Activated B cell treated with CpG ODN at 0.5 μM for 24 hours (primary cell): ENCODE results near the gene CYP3A7. TPM values are rescaled to one million over a fixed set of nuclear protein-coding genes. Genes with fewer than 3 reads are reported as not detected.
"Not testable (repeated sequence)": the region's sequence is repeated elsewhere in the genome, so short reads cannot be mapped to it uniquely, and the experiment has no call there.

Source experiments
- ATAC-seq: fragments of 200-7000 bp; cut with Tn5 transposase; one replicate; pipeline ENCODE4 v1.10.0; 2021; ENCODE audit warnings: low read depth, mild to moderate bottlenecking, moderate library complexity
- CTCF ChIA-PET: fragments of 350-600 bp; sonication (Branson Sonifier 250); formaldehyde crosslinking; loops from one replicate; lab custom pipeline; 2021; ENCODE audit warnings: antibody characterized with exemption; lab: Charles Lee
- POLR2A ChIA-PET: fragments of 350-600 bp; sonication (Branson Sonifier 250); formaldehyde crosslinking; loops from one replicate; lab custom pipeline; 2021; ENCODE audit warnings: antibody characterized with exemption; lab: Charles Lee
- DNase-seq: peaks from one replicate; pipeline ENCODE4 v3.0.0; 2022
- H3K27ac Mint-ChIP-seq: one replicate; pipeline ENCODE4 v1.8.0; 2020; ENCODE audit warnings: mixed read lengths
- H3K27me3 Mint-ChIP-seq: one replicate; pipeline ENCODE4 v1.8.0; 2021; ENCODE audit warnings: mixed read lengths
- H3K36me3 Mint-ChIP-seq: one replicate; pipeline ENCODE4 v1.8.0; 2021; ENCODE audit warnings: low read depth, mixed read lengths
- H3K4me1 Mint-ChIP-seq: one replicate; pipeline ENCODE4 v1.8.0; 2021; ENCODE audit warnings: mixed read lengths
- H3K4me3 Mint-ChIP-seq: one replicate; pipeline ENCODE4 v1.8.0; 2020; ENCODE audit warnings: mild to moderate bottlenecking, mixed read lengths
- H3K9me3 Mint-ChIP-seq: one replicate; pipeline ENCODE4 v1.8.0; 2020; ENCODE audit warnings: mixed read lengths
- intact Hi-C: fragments of 100-400 bp; cut with micrococcal nuclease; formaldehyde crosslinking; loops from one replicate; pipeline ENCODE4 v1.15.1; 2024
- total RNA-seq: library from RNA; stranded (reverse); gene quantifications from 2 replicates; pipeline ENCODE4 v1.2.3, GENCODE V29; 2022
- TF ChIP-seq, protein P1 (sequence below): fragments of 200-600 bp; IDR thresholded peaks from one replicate; pipeline ENCODE4 v1.8.0; 2022; ENCODE audit warnings: antibody characterized with exemption, mild to moderate bottlenecking

The CYP3A7 gene
- total RNA-seq, 1 donor from 2014 or later = not detected

DNA sequence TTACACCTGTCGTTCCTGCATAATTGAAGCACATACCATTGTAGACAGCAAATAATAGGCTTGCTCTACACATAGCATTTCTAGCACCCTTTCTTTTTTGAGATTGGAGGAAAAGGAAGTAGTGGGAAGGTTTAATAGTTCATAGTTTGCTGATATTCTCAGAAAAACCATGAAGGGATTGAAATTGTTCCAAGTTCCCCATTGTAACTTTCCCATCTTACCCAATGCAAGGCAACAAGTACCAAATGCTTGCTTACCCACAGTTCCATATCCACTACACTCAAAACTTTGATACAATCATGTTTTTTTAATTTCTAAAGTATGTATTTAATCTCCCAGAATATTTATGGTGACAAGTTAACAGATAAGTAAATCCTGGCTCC is 69.0 kb downstream of the CYP3A7 start:
- ChIA-PET POLR2A (no interaction called here), CTCF (no interaction called here)
- H3K4me1 Mint-ChIP-seq = no peaks in the 10 kb centered on the region
- H3K36me3 Mint-ChIP-seq = peaks cover 25% of the 10 kb centered on the region
- H3K27me3 Mint-ChIP-seq = no peaks in the 10 kb centered on the region
- ATAC-seq (no peak), DNase-seq (no peak)
- H3K9me3 Mint-ChIP-seq = no peaks in the 10 kb centered on the region
- no peak overlapping the region for H3K4me3 Mint-ChIP-seq
- TF ChIP-seq, protein P1, sequence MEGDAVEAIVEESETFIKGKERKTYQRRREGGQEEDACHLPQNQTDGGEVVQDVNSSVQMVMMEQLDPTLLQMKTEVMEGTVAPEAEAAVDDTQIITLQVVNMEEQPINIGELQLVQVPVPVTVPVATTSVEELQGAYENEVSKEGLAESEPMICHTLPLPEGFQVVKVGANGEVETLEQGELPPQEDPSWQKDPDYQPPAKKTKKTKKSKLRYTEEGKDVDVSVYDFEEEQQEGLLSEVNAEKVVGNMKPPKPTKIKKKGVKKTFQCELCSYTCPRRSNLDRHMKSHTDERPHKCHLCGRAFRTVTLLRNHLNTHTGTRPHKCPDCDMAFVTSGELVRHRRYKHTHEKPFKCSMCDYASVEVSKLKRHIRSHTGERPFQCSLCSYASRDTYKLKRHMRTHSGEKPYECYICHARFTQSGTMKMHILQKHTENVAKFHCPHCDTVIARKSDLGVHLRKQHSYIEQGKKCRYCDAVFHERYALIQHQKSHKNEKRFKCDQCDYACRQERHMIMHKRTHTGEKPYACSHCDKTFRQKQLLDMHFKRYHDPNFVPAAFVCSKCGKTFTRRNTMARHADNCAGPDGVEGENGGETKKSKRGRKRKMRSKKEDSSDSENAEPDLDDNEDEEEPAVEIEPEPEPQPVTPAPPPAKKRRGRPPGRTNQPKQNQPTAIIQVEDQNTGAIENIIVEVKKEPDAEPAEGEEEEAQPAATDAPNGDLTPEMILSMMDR = no peak
- intact Hi-C loops = no loop called here
- H3K27ac Mint-ChIP-seq = no peak overlapping the region

DNA sequence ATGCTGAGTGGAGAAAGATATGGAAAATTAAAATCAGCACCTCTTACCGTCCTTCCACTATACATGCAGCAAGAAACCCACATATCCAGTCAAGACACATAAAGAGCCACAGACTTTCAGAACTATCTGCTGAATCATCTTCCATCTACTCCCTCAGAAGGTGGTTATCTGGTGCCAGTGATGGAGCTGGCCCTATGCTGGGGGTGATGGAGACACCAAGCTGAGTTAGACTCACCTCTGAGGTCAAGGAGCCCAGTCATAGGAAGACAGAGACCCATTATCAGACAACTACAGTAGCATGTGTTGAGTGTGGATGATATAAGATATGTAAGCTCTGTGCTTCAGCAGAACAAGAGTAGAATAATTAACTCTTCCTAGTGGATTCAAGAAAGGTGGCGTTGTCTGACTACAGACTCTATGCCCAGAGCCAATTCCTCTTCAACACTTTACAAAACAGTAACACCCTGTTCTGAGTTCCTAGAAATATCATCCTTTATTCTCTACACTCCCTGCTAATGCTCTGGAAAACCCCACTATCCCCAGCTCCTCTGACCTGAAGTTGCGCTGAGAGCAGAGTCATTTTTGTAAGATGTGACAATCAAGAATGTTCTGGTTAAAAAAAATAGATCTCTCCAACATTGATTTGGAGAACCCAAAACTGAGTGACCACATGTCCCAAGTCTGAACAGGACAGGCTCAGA is 69.5 kb downstream of the CYP3A7 start:
- no peak for DNase-seq
- no peaks in the 10 kb centered on the region for H3K9me3 Mint-ChIP-seq
- peaks cover 24% of the 10 kb centered on the region for H3K36me3 Mint-ChIP-seq
- no peaks in the 10 kb centered on the region for H3K4me1 Mint-ChIP-seq
- no peak for ATAC-seq
- H3K27me3 Mint-ChIP-seq = no peaks in the 10 kb centered on the region
- no peak overlapping the region for H3K27ac Mint-ChIP-seq
- CTCF ChIA-PET = no interaction called here
- H3K4me3 Mint-ChIP-seq = no peak overlapping the region
- POLR2A ChIA-PET = no interaction called here
- TF ChIP-seq, protein P1 = no peak
- intact Hi-C loops = no loop called here

DNA sequence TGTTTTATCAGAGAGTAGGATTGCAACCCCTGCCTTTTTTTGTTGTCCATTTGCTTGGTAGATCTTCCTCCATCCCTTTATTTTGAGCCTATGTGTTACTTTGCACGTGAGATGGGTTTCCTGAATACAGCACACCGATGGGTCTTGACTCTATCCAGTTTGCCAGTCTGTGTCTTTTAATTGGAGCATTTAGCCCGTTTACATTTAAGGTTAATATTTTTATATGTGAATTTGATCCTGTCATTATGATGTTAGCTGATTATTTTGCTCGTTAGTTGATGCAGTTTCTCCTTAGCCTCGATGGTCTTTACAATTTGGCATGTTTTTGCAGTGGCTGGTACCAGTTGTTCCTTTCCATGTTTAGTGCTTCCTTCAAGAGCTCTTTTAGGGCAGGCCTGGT is 77.1 kb downstream of the CYP3A7 start:
- POLR2A ChIA-PET, H3K27ac Mint-ChIP-seq, DNase-seq, H3K4me3 Mint-ChIP-seq, H3K4me1 Mint-ChIP-seq, H3K9me3 Mint-ChIP-seq, CTCF ChIA-PET, H3K27me3 Mint-ChIP-seq, ATAC-seq, intact Hi-C loops: not testable (repeated sequence)
- H3K36me3 Mint-ChIP-seq = peaks cover 13% of the 10 kb centered on the region

Other genes with a start within 250 kb of the CYP3A7 start
- gene ZNF394, start 234.9 kb downstream of the CYP3A7 start, total RNA-seq = 61.5 and 61.7 TPM in 2 replicates
- 9.5 and 10.3 TPM in 2 replicates for gene ZKSCAN5, start 230.5 kb downstream of the CYP3A7 start, total RNA-seq
- gene FAM200A, start 183.1 kb downstream of the CYP3A7 start, total RNA-seq = 9.2 and 9.3 TPM in 2 replicates
- 98.5 and 116 TPM in 2 replicates for gene ZNF655, start 176.6 kb downstream of the CYP3A7 start, total RNA-seq
- 0.53 and 1.5 TPM in 2 replicates for gene TMEM225B, start 136.9 kb downstream of the CYP3A7 start, total RNA-seq
- 28.5 and 33.4 TPM in 2 replicates for gene ZSCAN25, start 118.2 kb downstream of the CYP3A7 start, total RNA-seq
- gene CYP3A5, start 55.2 kb downstream of the CYP3A7 start, total RNA-seq = not detected in 2 replicates
- not detected in 2 replicates for gene CYP3A4, start 49.0 kb upstream of the CYP3A7 start, total RNA-seq
- gene CYP3A43, start 92.8 kb upstream of the CYP3A7 start, total RNA-seq = not detected in 2 replicates
- gene OR2AE1, start 141.8 kb upstream of the CYP3A7 start, total RNA-seq = 0.39 and 1.3 TPM in 2 replicates
- gene TRIM4, start 184.3 kb upstream of the CYP3A7 start, total RNA-seq = 33.1 and 35.8 TPM in 2 replicates
- gene GJC3, start 194.4 kb upstream of the CYP3A7 start, total RNA-seq = not detected in 2 replicates
- gene AZGP1, start 240.8 kb upstream of the CYP3A7 start, total RNA-seq = not detected in 2 replicates